HepG2 (cell line): ENCODE measurements around the gene FRMD1. TPM values are rescaled to one million over a fixed set of nuclear protein-coding genes. Genes with fewer than 3 reads are reported as not detected.

Source experiments
- GPN1 ChIP-seq: sonication (generic); formaldehyde crosslinking; IDR thresholded peaks from 2 replicates; pipeline ENCODE4 v1.5.1; 2020; ENCODE audit warnings: missing genetic modification reagents, borderline replicate concordance
- KLF13 ChIP-seq: sonication (generic); formaldehyde crosslinking; IDR thresholded peaks from 2 replicates; pipeline ENCODE4 v1.4.0; 2020; ENCODE audit warnings: mild to moderate bottlenecking, missing genetic modification reagents
- MAFK ChIP-seq, 2 experiments: IDR thresholded peaks in 1 of 2; conservative IDR thresholded peaks in 1 of 2; 2 replicates each; pipeline ENCODE4 v1.6.1; 2011; ENCODE audit warnings: improper control_type of control experiment in 2 of 2, low read length in 2 of 2
- SP2 ChIP-seq: sonication (generic); formaldehyde crosslinking; IDR thresholded peaks from 2 replicates; pipeline ENCODE4 v1.5.1; 2020; ENCODE audit warnings: mild to moderate bottlenecking, missing genetic modification reagents
- TGIF2 ChIP-seq: IDR thresholded peaks from 2 replicates; pipeline ENCODE4 v1.6.1; 2016; ENCODE audit warnings: control low read depth, missing compliant biosample characterization
- THAP11 ChIP-seq: IDR thresholded peaks from 2 replicates; pipeline ENCODE4 v1.6.1; 2016; ENCODE audit warnings: missing biosample characterization, missing genetic modification reagents
- TOE1 ChIP-seq: sonication (generic); formaldehyde crosslinking; IDR thresholded peaks from 2 replicates; pipeline ENCODE4 v1.4.0; 2020; ENCODE audit warnings: mild to moderate bottlenecking, missing genetic modification reagents
- ZNF235 ChIP-seq: sonication (generic); formaldehyde crosslinking; IDR thresholded peaks from 2 replicates; pipeline ENCODE4 v1.8.1; 2023; ENCODE audit warnings: mild to moderate bottlenecking, missing genetic modification reagents, borderline replicate concordance
- ZNF546 ChIP-seq: sonication (generic); formaldehyde crosslinking; conservative IDR thresholded peaks from 2 replicates; pipeline ENCODE4 v1.8.1; 2023; ENCODE audit warnings: mild to moderate bottlenecking, missing genetic modification reagents
- ZNF549 ChIP-seq: sonication (generic); formaldehyde crosslinking; IDR thresholded peaks from 2 replicates; pipeline ENCODE4 v1.5.0; 2020; ENCODE audit warnings: missing genetic modification reagents
- ZNF768 ChIP-seq: sonication (generic); formaldehyde crosslinking; IDR thresholded peaks from 2 replicates; pipeline ENCODE4 v1.4.0; 2020; ENCODE audit warnings: missing genetic modification reagents
- ZNF792 ChIP-seq: IDR thresholded peaks from 2 replicates; pipeline ENCODE4 v1.6.1; 2016
- ZNF879 ChIP-seq: sonication (generic); formaldehyde crosslinking; IDR thresholded peaks from 2 replicates; pipeline ENCODE4 v1.8.1; 2023; ENCODE audit warnings: missing genetic modification reagents
- polyA plus RNA-seq, 8 experiments: library from polyadenylated mRNA; depleted of rRNA in 3 of 8; stranded (reverse) in 7 of 8; unstranded in 1 of 8; fragments of >200 nt; fragmentation: Illumina TruSeq in 4 of 8; extraction: Trizol in 4 of 8; gene quantifications; 2 replicates each; pipeline versions ENCODE4 v1.2.1 to v1.2.3, GENCODE V29; 2011 to 2016; ENCODE audit warnings: low read depth in 4 of 8, missing spikeins in 1 of 8, mixed read lengths in 1 of 8; ENCODE audit not compliant: insufficient read depth in 1 of 8
- total RNA-seq, 5 experiments: library from RNA; depleted of rRNA; stranded (reverse); fragments of >200 nt; fragmentation: Illumina TruSeq; extraction: Trizol; gene quantifications; 2 replicates each; pipeline ENCODE4 v1.2.3, GENCODE V29; 2016; ENCODE audit warnings: low read depth in 1 of 5
- TF ChIP-seq, protein P1 (sequence below): sonication (generic); formaldehyde crosslinking; IDR thresholded peaks from 2 replicates; pipeline ENCODE4 v1.5.1; 2020; ENCODE audit warnings: mild to moderate bottlenecking, missing genetic modification reagents, borderline replicate concordance
- TF ChIP-seq, protein P2 (sequence below): IDR thresholded peaks from 2 replicates; pipeline ENCODE4 v1.6.1; 2016; ENCODE audit warnings: missing compliant biosample characterization, missing genetic modification reagents, borderline replicate concordance
- TF ChIP-seq, protein P3 (sequence below): sonication (generic); formaldehyde crosslinking; IDR thresholded peaks from 2 replicates; pipeline ENCODE4 v1.4.0; 2020; ENCODE audit warnings: missing genetic modification reagents, mild to moderate bottlenecking, borderline replicate concordance
- TF ChIP-seq, protein P4 (sequence below): sonication (generic); formaldehyde crosslinking; IDR thresholded peaks from 2 replicates; pipeline ENCODE4 v1.4.0; 2020; ENCODE audit warnings: missing genetic modification reagents
- TF ChIP-seq, protein P5 (sequence below): sonication (generic); formaldehyde crosslinking; IDR thresholded peaks from 2 replicates; pipeline ENCODE4 v1.8.1; 2023; ENCODE audit warnings: mild to moderate bottlenecking, missing genetic modification reagents

The FRMD1 gene
- total and polyA plus RNA-seq, 2 of the 13 experiments (the other 11 are each of a cell fraction or from before 2014, with no cell fraction given) = 0.01 TPM; not detected in 1

DNA sequence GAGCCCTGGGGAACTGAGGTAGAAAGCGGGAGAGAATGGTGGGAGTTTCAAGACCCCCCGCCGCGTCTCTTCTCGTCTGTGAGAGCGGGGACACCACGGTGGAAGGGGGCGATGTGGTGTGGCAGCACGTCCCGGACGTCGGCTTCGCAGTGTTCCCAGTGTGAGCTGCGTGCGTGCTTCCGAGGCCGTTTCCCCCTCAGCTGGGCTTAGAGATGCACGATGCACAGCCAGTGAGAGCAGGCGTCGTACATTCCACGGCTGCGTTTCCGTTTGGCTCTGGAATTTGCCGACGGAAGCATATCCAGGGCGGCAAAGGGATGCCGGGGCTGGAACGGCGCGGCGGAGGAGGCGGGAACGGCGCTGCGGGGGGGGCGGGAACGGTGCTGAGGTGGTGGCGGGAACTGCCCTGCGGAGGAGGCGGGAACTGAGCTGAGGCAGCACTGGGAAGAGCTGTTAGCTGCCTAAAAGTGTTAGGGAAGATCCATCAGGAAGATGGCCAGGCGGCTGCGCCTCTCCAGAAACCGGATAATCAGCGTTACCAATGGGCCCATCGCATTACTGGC, 43.8 kb downstream of the FRMD1 start (continued):
- TF ChIP-seq, protein P1, sequence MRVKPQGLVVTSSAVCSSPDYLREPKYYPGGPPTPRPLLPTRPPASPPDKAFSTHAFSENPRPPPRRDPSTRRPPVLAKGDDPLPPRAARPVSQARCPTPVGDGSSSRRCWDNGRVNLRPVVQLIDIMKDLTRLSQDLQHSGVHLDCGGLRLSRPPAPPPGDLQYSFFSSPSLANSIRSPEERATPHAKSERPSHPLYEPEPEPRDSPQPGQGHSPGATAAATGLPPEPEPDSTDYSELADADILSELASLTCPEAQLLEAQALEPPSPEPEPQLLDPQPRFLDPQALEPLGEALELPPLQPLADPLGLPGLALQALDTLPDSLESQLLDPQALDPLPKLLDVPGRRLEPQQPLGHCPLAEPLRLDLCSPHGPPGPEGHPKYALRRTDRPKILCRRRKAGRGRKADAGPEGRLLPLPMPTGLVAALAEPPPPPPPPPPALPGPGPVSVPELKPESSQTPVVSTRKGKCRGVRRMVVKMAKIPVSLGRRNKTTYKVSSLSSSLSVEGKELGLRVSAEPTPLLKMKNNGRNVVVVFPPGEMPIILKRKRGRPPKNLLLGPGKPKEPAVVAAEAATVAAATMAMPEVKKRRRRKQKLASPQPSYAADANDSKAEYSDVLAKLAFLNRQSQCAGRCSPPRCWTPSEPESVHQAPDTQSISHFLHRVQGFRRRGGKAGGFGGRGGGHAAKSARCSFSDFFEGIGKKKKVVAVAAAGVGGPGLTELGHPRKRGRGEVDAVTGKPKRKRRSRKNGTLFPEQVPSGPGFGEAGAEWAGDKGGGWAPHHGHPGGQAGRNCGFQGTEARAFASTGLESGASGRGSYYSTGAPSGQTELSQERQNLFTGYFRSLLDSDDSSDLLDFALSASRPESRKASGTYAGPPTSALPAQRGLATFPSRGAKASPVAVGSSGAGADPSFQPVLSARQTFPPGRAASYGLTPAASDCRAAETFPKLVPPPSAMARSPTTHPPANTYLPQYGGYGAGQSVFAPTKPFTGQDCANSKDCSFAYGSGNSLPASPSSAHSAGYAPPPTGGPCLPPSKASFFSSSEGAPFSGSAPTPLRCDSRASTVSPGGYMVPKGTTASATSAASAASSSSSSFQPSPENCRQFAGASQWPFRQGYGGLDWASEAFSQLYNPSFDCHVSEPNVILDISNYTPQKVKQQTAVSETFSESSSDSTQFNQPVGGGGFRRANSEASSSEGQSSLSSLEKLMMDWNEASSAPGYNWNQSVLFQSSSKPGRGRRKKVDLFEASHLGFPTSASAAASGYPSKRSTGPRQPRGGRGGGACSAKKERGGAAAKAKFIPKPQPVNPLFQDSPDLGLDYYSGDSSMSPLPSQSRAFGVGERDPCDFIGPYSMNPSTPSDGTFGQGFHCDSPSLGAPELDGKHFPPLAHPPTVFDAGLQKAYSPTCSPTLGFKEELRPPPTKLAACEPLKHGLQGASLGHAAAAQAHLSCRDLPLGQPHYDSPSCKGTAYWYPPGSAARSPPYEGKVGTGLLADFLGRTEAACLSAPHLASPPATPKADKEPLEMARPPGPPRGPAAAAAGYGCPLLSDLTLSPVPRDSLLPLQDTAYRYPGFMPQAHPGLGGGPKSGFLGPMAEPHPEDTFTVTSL (CRISPR knock-in tag) = no peak
- no peak for TF ChIP-seq TOE1 (CRISPR knock-in tag)
- no peak for TF ChIP-seq SP2 (CRISPR knock-in tag)
- TF ChIP-seq MAFK (conservative IDR thresholded peaks at IDR 0.05 in 1 of 2, IDR thresholded peaks at IDR 0.05 in 1 of 2; ENCODE audit: low read length in 2 of 2) = peak; percentile 76 to 87
- TF ChIP-seq, protein P2, sequence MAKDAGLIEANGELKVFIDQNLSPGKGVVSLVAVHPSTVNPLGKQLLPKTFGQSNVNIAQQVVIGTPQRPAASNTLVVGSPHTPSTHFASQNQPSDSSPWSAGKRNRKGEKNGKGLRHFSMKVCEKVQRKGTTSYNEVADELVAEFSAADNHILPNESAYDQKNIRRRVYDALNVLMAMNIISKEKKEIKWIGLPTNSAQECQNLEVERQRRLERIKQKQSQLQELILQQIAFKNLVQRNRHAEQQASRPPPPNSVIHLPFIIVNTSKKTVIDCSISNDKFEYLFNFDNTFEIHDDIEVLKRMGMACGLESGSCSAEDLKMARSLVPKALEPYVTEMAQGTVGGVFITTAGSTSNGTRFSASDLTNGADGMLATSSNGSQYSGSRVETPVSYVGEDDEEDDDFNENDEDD (CRISPR knock-in tag) = peak; percentile 42; the same call in 1 of the 2 replicates
- TF ChIP-seq, protein P3, sequence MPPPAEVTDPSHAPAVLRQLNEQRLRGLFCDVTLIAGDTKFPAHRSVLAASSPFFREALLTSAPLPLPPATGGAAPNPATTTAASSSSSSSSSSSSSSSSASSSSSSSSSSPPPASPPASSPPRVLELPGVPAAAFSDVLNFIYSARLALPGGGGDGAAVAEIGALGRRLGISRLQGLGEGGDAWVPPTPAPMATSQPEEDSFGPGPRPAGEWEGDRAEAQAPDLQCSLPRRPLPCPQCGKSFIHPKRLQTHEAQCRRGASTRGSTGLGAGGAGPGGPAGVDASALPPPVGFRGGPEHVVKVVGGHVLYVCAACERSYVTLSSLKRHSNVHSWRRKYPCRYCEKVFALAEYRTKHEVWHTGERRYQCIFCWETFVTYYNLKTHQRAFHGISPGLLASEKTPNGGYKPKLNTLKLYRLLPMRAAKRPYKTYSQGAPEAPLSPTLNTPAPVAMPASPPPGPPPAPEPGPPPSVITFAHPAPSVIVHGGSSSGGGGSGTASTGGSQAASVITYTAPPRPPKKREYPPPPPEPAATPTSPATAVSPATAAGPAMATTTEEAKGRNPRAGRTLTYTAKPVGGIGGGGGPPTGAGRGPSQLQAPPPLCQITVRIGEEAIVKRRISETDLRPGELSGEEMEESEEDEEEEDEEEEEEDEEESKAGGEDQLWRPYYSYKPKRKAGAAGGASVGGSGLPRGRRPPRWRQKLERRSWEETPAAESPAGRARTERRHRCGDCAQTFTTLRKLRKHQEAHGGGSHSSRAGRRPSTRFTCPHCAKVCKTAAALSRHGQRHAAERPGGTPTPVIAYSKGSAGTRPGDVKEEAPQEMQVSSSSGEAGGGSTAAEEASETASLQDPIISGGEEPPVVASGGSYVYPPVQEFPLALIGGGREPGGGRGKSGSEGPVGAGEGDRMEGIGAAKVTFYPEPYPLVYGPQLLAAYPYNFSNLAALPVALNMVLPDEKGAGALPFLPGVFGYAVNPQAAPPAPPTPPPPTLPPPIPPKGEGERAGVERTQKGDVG (CRISPR knock-in tag) = peak; percentile 34; the same call in 1 of the 2 replicates
- 0 out of 2 replicates have a peak, but pooled peaks have one; percentile 25 for TF ChIP-seq ZNF768 (CRISPR knock-in tag)
- TF ChIP-seq, protein P4, sequence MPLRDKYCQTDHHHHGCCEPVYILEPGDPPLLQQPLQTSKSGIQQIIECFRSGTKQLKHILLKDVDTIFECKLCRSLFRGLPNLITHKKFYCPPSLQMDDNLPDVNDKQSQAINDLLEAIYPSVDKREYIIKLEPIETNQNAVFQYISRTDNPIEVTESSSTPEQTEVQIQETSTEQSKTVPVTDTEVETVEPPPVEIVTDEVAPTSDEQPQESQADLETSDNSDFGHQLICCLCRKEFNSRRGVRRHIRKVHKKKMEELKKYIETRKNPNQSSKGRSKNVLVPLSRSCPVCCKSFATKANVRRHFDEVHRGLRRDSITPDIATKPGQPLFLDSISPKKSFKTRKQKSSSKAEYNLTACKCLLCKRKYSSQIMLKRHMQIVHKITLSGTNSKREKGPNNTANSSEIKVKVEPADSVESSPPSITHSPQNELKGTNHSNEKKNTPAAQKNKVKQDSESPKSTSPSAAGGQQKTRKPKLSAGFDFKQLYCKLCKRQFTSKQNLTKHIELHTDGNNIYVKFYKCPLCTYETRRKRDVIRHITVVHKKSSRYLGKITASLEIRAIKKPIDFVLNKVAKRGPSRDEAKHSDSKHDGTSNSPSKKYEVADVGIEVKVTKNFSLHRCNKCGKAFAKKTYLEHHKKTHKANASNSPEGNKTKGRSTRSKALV = no peak
- no peak for TF ChIP-seq KLF13
- TF ChIP-seq TGIF2 = no peak
- no peak for TF ChIP-seq ZNF235 (CRISPR knock-in tag)
- no peak for TF ChIP-seq ZNF546 (CRISPR knock-in tag)
- TF ChIP-seq ZNF879 = no peak
- TF ChIP-seq GPN1 (CRISPR knock-in tag) = no peak
- TF ChIP-seq, protein P5, sequence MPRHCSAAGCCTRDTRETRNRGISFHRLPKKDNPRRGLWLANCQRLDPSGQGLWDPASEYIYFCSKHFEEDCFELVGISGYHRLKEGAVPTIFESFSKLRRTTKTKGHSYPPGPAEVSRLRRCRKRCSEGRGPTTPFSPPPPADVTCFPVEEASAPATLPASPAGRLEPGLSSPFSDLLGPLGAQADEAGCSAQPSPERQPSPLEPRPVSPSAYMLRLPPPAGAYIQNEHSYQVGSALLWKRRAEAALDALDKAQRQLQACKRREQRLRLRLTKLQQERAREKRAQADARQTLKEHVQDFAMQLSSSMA (CRISPR knock-in tag) = no peak
- no peak for TF ChIP-seq THAP11 (CRISPR knock-in tag)
- TF ChIP-seq ZNF549 = no peak
- no peak for TF ChIP-seq ZNF792 (CRISPR knock-in tag)
